ENCODE data around the gene CANX.

CANX gene

GRCh38 chr5:179772351-179772750, 73.6 kb downstream of the CANX start:
- TF ChIP-seq, protein P1, sequence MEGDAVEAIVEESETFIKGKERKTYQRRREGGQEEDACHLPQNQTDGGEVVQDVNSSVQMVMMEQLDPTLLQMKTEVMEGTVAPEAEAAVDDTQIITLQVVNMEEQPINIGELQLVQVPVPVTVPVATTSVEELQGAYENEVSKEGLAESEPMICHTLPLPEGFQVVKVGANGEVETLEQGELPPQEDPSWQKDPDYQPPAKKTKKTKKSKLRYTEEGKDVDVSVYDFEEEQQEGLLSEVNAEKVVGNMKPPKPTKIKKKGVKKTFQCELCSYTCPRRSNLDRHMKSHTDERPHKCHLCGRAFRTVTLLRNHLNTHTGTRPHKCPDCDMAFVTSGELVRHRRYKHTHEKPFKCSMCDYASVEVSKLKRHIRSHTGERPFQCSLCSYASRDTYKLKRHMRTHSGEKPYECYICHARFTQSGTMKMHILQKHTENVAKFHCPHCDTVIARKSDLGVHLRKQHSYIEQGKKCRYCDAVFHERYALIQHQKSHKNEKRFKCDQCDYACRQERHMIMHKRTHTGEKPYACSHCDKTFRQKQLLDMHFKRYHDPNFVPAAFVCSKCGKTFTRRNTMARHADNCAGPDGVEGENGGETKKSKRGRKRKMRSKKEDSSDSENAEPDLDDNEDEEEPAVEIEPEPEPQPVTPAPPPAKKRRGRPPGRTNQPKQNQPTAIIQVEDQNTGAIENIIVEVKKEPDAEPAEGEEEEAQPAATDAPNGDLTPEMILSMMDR (IDR thresholded peaks at IDR 0.05; ENCODE audit: low read length), result no peak
- TF ChIP-seq EZH2 (optimal IDR thresholded peaks at IDR 0.05; ENCODE audit: low read depth, low read length) (no peak), EZH2phosphoT487 (IDR thresholded peaks at IDR 0.05; ENCODE audit: low read length) (no peak)
- no peak overlapping the region for H3K4me3 ChIP-seq (ENCODE audit: low read length)
- no peaks in the 10 kb centered on the region for H3K27me3 ChIP-seq (replicated peaks; ENCODE audit: insufficient read depth, low read length)
- no peak overlapping the region for H3K9ac ChIP-seq (ENCODE audit: low read length)
- no peaks in the 10 kb centered on the region for H3F3A ChIP-seq (ENCODE audit: insufficient read depth, low read length)
- H3K9me2 ChIP-seq (replicated peaks; ENCODE audit: insufficient read depth, low read length), result no peaks in the 10 kb centered on the region
- H2AFZ ChIP-seq (ENCODE audit: low read length), result no peak overlapping the region
- H4K20me1 ChIP-seq (ENCODE audit: insufficient read depth, low read length), result no peaks in the 10 kb centered on the region
- no peak for DNase-seq
- no peaks in the 10 kb centered on the region for H3K4me1 ChIP-seq (ENCODE audit: low read length)
- H3K4me2 ChIP-seq (ENCODE audit: low read depth, low read length), result no peak overlapping the region
- no peaks in the 10 kb centered on the region for H3K9me3 ChIP-seq (replicated peaks; ENCODE audit: insufficient read depth, low read length)
- H3K36me3 ChIP-seq (replicated peaks; ENCODE audit: insufficient read depth, low read length), result no peaks in the 10 kb centered on the region; the same call in 1 of the 2 replicates
- peaks cover 9% of the 10 kb centered on the region for H3K79me2 ChIP-seq (ENCODE audit: low read length)
- H3K27ac ChIP-seq (ENCODE audit: low read length), result no peak overlapping the region

DNA sequence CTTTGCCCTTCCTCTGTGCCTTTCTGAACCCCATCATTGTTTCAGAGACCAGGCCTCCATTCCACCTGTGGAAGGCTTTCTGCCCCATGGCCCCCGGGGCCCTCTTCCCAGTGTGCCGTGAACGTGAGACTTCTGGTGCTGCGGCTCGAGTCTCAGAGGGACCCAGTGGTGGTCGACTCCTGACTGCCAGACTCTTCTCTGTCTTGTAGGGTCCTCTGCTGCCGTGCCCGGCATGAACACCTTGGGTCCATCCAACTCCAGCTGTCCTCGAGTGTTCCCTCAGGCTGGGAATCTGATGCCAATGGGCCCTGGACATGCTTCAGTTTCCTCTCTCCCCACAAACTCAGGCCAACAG, 74.9 kb downstream of the CANX start:
- TF ChIP-seq, protein P1 (IDR thresholded peaks at IDR 0.05; ENCODE audit: low read length), result no peak
- TF ChIP-seq EZH2phosphoT487 (IDR thresholded peaks at IDR 0.05; ENCODE audit: low read length), result no peak
- no peak for TF ChIP-seq EZH2 (optimal IDR thresholded peaks at IDR 0.05; ENCODE audit: low read depth, low read length)
- no peaks in the 10 kb centered on the region for H3K27me3 ChIP-seq (replicated peaks; ENCODE audit: insufficient read depth, low read length)
- H3K36me3 ChIP-seq (replicated peaks; ENCODE audit: insufficient read depth, low read length), result no peaks in the 10 kb centered on the region; the same call in 1 of the 2 replicates
- no peaks in the 10 kb centered on the region for H3K79me2 ChIP-seq (ENCODE audit: low read length)
- no peak overlapping the region for H2AFZ ChIP-seq (ENCODE audit: low read length)
- no peaks in the 10 kb centered on the region for H3K4me1 ChIP-seq (ENCODE audit: low read length)
- no peak overlapping the region for H3K4me3 ChIP-seq (ENCODE audit: low read length)
- no peak overlapping the region for H3K4me2 ChIP-seq (ENCODE audit: low read depth, low read length)
- H3K27ac ChIP-seq (ENCODE audit: low read length), result no peak overlapping the region
- no peaks in the 10 kb centered on the region for H3K9me3 ChIP-seq (replicated peaks; ENCODE audit: insufficient read depth, low read length)
- H3F3A ChIP-seq (ENCODE audit: insufficient read depth, low read length), result no peaks in the 10 kb centered on the region
- no peaks in the 10 kb centered on the region for H4K20me1 ChIP-seq (ENCODE audit: insufficient read depth, low read length)
- H3K9me2 ChIP-seq (replicated peaks; ENCODE audit: insufficient read depth, low read length), result no peaks in the 10 kb centered on the region
- no peak overlapping the region for H3K9ac ChIP-seq (ENCODE audit: low read length)
- no peak for DNase-seq

DNA sequence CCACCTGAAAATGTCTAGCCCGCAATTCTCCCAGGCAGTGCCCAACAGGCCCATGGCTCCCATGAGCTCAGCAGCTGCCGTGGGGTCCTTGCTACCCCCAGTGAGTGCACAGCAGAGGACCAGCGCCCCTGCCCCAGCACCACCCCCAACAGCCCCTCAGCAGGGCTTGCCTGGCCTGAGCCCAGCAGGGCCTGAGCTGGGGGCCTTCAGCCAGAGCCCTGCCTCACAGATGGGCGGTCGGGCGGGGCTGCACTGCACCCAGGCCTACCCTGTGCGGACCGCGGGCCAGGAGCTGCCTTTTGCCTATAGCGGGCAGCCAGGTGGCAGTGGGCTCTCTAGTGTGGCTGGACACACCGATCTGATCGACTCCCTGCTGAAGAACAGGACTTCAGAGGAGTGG, 75.7 kb downstream of the CANX start:
- Histone ChIP-seq H3K4me2 (ENCODE audit: low read depth, low read length) (no peak overlapping the region), H3K36me3 (replicated peaks; ENCODE audit: insufficient read depth, low read length) (no peaks in the 10 kb centered on the region; the same call in 1 of the 2 replicates), H4K20me1 (ENCODE audit: insufficient read depth, low read length) (no peaks in the 10 kb centered on the region), H2AFZ (ENCODE audit: low read length) (no peak overlapping the region), H3K9me3 (replicated peaks; ENCODE audit: insufficient read depth, low read length) (no peaks in the 10 kb centered on the region), H3K27me3 (replicated peaks; ENCODE audit: insufficient read depth, low read length) (no peaks in the 10 kb centered on the region), H3K4me3 (ENCODE audit: low read length) (no peak overlapping the region), H3K9me2 (replicated peaks; ENCODE audit: insufficient read depth, low read length) (no peaks in the 10 kb centered on the region), H3K79me2 (ENCODE audit: low read length) (no peaks in the 10 kb centered on the region), H3K27ac (ENCODE audit: low read length) (no peak overlapping the region), H3F3A (ENCODE audit: insufficient read depth, low read length) (no peaks in the 10 kb centered on the region), H3K4me1 (ENCODE audit: low read length) (no peaks in the 10 kb centered on the region), H3K9ac (ENCODE audit: low read length) (no peak overlapping the region)
- TF ChIP-seq EZH2 (optimal IDR thresholded peaks at IDR 0.05; ENCODE audit: low read depth, low read length), result no peak
- TF ChIP-seq EZH2phosphoT487 (IDR thresholded peaks at IDR 0.05; ENCODE audit: low read length), result no peak
- TF ChIP-seq, protein P1 (IDR thresholded peaks at IDR 0.05; ENCODE audit: low read length), result no peak
- DNase-seq, result no peak
